Medulla oblongata (tissue), 1 donor: ENCODE data around the gene ATP2C2.

ENCODE experiments used
- DNase-seq: peaks from one replicate; pipeline ENCODE4 v3.0.0-alpha.2; 2015; ENCODE audit errors: extremely low spot score

The ATP2C2 gene

GRCh38 chr16:84496991-84497390 lies 128.7 kb downstream of the ATP2C2 start:
- DNase-seq, result no peak

- DNase-seq, result no peak
Measured at GRCh38 chr16:84497418-84498222, 129.3 kb downstream of the ATP2C2 start.

GRCh38 chr16:84498223-84498610 lies 129.9 kb downstream of the ATP2C2 start:
- no peak for DNase-seq

DNA sequence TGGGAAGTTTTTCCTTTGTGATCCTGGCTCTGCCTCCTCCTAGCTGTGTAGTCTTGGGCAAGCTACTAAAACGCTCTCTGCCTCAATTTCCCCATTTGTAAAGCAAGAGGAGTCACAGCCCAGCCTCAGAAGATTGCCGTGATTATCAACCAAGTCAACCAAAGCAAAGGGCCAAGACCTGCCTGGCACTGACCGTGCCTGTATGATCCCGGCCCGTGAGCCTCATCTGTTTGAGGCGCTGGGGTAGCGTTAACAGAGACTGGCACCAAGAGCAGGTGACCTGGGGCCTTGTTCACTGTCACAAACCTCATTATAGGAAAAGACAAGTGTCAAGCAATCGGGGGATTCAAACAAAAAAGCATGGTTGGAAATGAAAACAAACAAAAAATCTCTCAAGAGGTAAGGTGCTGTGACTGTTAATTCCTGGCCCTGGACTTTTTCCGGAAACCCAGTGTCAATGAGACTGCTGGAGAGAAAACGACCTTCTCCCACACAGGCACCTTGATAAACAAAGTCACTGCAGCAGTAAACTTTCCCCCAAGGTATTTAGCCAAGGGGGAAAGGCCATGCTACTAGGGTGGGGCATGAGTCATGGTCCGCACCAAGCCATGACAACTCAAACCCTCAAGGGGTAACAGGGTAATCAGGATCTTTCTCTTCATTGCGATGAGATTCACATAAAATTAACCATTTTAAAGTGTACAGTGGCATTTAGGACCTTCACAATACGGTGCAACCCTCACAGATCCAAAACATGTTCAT lies 130.7 kb downstream of the ATP2C2 start:
- no peak for DNase-seq

GRCh38 chr16:84499638-84500037 lies 131.3 kb downstream of the ATP2C2 start:
- DNase-seq, result no peak

DNA sequence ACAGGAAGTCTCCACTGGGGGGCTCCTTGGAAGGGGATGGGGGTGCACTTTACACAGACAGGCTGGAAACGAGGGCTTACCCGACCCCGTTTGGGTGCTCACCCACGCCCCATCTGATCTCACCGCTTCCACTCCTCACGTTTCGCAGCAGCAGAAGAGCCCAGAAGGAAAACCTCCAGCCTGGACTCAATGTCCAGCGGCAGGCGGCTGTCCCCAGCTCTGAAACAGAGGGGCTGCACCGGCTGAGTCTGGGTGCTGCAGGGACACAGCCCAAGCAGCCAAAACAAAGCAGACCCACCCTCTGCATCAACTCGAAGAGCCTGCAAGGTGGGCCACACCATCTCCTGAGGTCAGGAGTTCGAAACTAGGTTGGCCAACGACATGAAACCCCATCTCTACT lies 132.2 kb downstream of the ATP2C2 start:
- no peak for DNase-seq

GRCh38 chr16:84501077-84501735 lies 132.9 kb downstream of the ATP2C2 start:
- no peak for DNase-seq

DNA sequence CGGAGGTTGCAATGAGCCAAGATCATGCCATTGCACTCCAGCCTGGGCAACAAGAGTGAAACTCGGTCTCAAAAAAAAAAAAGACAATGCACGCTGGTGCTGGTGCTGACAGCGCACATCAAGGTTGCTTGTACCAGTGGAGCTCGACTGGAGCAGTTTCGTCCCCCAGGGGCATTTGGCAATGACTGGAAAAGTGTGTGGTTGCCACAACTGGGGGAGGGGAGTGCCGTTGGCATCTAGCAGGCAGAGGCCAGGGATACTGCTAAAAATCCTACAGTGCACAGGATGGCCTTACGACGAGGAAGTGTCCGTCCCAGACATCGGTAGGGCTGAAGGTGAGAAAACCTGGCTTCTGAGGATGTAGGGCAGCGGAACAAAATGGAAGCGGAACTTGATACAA lies 133.7 kb downstream of the ATP2C2 start:
- DNase-seq, result no peak

- DNase-seq, result no peak
Measured at GRCh38 chr16:84502581-84502980, 134.2 kb downstream of the ATP2C2 start.

GRCh38 chr16:84503751-84504395 lies 135.5 kb downstream of the ATP2C2 start:
- DNase-seq, result peak; percentile 15

GRCh38 chr16:84504420-84505248 lies 136.3 kb downstream of the ATP2C2 start, which contains the start of gene MEAK7:
MEAK7 (minus strand) TSS chr16:84504659; CDS start chr16:84498086, 6,573 bp downstream.
- DNase-seq, result peak; percentile 100

- no peak for DNase-seq
Measured at GRCh38 chr16:84505249-84506187, 137.2 kb downstream of the ATP2C2 start.

GRCh38 chr16:84507011-84507982 lies 139.0 kb downstream of the ATP2C2 start:
- no peak for DNase-seq

- no peak for DNase-seq
Measured at GRCh38 chr16:84508502-84508901, 140.2 kb downstream of the ATP2C2 start.

DNA sequence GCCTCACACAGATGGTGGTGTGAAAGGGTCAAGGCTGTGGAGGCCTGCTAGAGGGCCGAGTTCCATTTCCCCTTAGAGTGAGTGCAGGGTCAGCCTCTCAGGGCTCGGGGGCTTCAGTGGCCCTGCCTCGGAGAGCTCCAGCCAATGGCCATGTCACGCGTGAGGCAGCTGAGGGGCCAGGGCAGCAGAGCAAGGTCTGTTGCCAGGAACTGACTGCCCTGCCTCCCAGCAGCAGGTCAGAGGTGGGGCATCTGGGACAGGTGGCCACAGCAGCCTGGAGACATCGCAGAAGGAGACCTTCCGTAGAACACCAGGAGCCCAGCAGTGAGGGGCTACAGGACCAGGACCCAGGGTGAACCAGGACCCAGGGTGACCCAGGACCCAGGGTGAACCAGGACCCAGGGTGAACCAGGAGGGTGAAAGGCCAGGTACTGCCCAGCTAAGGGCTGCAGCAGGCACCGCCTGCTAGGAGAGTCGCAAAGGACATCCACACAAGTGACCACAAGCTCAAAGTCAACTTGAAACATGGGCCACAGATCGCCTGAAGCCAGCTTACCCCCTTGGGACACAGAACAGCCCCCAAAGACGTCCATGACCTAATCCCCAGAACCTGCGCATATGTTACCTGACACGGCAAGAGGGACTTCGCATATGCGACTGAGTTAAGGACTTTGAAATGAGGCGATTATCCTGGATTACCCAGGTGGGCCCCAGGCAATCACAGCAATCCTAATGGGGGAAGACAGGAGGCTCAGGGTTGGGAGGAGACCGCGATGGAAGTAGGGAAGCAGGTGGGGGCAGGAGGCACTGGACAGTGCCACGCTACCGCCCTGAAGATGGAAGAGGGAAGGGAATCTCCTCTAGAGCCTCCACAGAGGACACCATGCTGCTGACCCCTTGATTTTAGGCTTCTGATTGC lies 141.0 kb downstream of the ATP2C2 start:
- DNase-seq, result no peak

DNA sequence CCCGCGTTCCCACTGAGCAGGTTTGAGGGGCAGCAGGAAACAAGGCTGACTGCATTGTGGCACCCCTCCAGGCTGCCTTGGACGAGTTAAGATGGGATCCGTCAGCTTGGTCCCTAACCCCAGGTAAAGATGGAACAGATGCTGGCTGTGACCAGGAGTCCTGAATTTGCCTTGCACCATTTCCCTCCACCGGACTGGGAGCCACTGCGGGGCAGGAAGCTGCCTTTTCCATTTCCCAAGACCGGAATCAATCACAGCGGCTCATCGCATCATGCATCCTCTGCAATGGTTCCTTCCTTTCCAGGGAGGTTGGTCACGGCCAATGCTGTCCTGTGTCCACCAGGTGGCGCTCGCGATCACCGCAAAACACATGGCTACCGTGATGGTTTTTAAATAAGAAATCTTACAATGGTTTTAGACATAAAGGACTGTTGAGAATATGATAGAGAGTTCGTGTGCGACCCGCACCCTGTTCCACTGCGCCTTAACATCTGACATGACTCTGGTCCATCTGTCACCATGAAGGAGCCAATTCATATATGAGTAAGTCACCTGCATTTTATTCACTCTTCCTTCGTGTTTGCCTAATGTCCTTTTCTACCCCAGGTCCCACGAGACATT lies 143.0 kb downstream of the ATP2C2 start:
- DNase-seq, result peak; percentile 91

- DNase-seq, result no peak
Measured at GRCh38 chr16:84511831-84512230, 143.5 kb downstream of the ATP2C2 start.
